Immature natural killer cell (primary cell): ENCODE results near the gene MAS1L. TPM values are rescaled to one million over a fixed set of nuclear protein-coding genes. Genes with fewer than 3 reads are reported as not detected.

ENCODE experiments used
- DNase-seq, 3 donors: peaks; one replicate each; pipeline ENCODE4 v3.0.0; 2022; ENCODE audit warnings: mixed read lengths in 1 of 3
- H3K27ac Mint-ChIP-seq, 6 donors: one replicate each; pipeline ENCODE4 v1.8.0; 2020; ENCODE audit warnings: mixed read lengths in 6 of 6, mild to moderate bottlenecking in 5 of 6, inconsistent platforms in 4 of 6, moderate library complexity in 3 of 6
- H3K27me3 Mint-ChIP-seq, 3 donors: one replicate each; pipeline ENCODE4 v1.8.0; 2020 to 2021; ENCODE audit warnings: low read depth in 3 of 3, mild to moderate bottlenecking in 3 of 3, mixed read lengths in 3 of 3, moderate library complexity in 3 of 3, inconsistent platforms in 1 of 3
- H3K36me3 Mint-ChIP-seq, 3 donors: one replicate each; pipeline ENCODE4 v1.8.0; 2020; ENCODE audit warnings: mixed read lengths in 3 of 3, inconsistent platforms in 2 of 3, mild to moderate bottlenecking in 2 of 3
- H3K4me1 Mint-ChIP-seq, 2 donors: one replicate each; pipeline ENCODE4 v1.8.0; 2020; ENCODE audit warnings: inconsistent platforms in 2 of 2, mild to moderate bottlenecking in 2 of 2, mixed read lengths in 2 of 2, moderate library complexity in 1 of 2
- H3K4me3 Mint-ChIP-seq, 5 donors: one replicate each; pipeline ENCODE4 v1.8.0; 2020; ENCODE audit warnings: mild to moderate bottlenecking in 5 of 5, mixed read lengths in 5 of 5, inconsistent platforms in 3 of 5, moderate library complexity in 3 of 5
- H3K9me3 Mint-ChIP-seq, 6 donors: one replicate each; pipeline ENCODE4 v1.8.0; 2020; ENCODE audit warnings: mild to moderate bottlenecking in 6 of 6, mixed read lengths in 6 of 6, inconsistent platforms in 4 of 6, moderate library complexity in 3 of 6
- polyA plus RNA-seq, 3 donors: library from polyadenylated mRNA; unstranded; fragments of 300-500 nt; fragmentation: Illumina TruSeq; gene quantifications; one replicate each; pipeline ENCODE4 v1.2.3, GENCODE V29; 2021

MAS1L gene
- polyA plus RNA-seq, 3 donors from 2014 or later: not detected

DNA sequence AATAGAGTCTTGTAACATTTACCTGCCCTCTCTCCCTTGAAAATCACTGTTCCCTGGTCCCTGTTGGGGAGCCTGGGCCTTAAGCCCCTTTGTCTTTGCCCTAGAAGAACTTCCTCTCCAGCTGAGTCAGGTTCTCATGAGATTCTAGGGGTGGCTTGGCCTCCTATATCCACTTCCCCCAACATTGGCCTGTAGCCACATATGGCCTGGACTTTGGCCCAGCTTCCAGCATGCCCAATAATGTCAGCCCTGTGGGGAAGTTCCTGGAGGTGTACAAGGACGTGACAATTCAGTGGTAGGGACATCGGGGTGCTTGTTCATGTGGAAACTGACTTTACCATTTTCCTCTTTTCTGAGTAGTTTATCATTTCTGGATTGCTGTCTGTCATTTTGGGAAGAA is 17.2 kb upstream of the MAS1L start:
- no peaks in the 10 kb centered on the region for H3K36me3 Mint-ChIP-seq
- peaks cover 4 to 7% (median 7%) of the 10 kb centered on the region in 3 donors for H3K27me3 Mint-ChIP-seq
- H3K4me1 Mint-ChIP-seq: no peaks in the 10 kb centered on the region
- no peaks in the 10 kb centered on the region for H3K9me3 Mint-ChIP-seq
- no peak overlapping the region for H3K27ac Mint-ChIP-seq
- no peak for DNase-seq
- no peak overlapping the region for H3K4me3 Mint-ChIP-seq

DNA sequence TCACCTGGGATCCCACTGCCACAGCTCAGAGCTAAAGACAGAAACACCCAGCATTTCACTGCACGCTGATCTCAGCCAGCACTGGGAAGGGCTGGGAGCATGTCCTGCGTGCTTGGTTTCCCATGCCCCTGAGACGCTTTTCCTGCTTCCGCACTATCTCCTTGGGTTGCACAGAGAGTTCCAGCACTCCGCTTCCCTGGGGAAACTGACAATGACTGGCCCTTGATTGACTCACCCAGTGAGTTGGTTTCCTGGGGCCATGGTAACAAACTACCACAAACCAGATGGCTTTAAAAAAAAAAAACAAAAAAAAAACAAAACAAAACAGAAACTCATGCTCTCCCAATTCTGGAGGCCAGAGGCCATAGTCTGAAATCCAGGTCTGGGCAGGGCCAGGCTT is 14.8 kb upstream of the MAS1L start:
- DNase-seq: no peak
- peaks cover 2 to 7% (median 4%) of the 10 kb centered on the region in 3 donors for H3K27me3 Mint-ChIP-seq
- no peaks in the 10 kb centered on the region for H3K36me3 Mint-ChIP-seq
- no peak overlapping the region for H3K4me3 Mint-ChIP-seq
- no peak overlapping the region for H3K27ac Mint-ChIP-seq
- H3K9me3 Mint-ChIP-seq: no peaks in the 10 kb centered on the region
- H3K4me1 Mint-ChIP-seq: no peaks in the 10 kb centered on the region

DNA sequence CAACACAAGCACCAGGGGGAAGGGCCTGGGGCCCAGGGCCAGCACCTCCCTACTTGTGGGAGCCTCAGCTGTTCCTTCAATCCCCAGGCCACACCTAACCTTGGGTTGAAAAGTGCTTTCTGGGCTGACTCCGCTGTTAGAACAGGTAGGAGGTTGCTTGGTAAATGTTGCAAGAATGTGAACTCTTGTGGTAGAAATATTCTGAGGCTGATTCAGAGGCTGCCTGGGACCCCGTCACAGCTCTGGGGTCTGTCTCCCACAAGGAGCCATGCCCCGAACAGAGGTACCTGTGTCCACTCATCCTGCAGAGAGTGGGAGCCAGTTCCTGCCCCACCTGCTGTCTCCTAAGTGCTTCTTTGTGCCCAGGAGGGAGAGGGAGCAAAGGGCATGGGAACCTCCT is 14.4 kb upstream of the MAS1L start:
- DNase-seq: no peak
- Mint-ChIP-seq H3K4me1 (no peaks in the 10 kb centered on the region), H3K27ac (no peak overlapping the region), H3K9me3 (no peaks in the 10 kb centered on the region), H3K27me3 (peaks cover 2 to 7% (median 7%) of the 10 kb centered on the region in 3 donors), H3K4me3 (no peak overlapping the region), H3K36me3 (no peaks in the 10 kb centered on the region)

- Mint-ChIP-seq H3K27me3 (peaks cover 2 to 7% (median 7%) of the 10 kb centered on the region in 3 donors), H3K36me3 (no peaks in the 10 kb centered on the region), H3K9me3 (peaks cover 0 to 2% (median 0%) of the 10 kb centered on the region in 6 donors), H3K4me3 (no peak overlapping the region), H3K4me1 (no peaks in the 10 kb centered on the region), H3K27ac (no peak overlapping the region)
- no peak for DNase-seq
These were observed 13.3 kb upstream of the MAS1L start for GRCh38 chr6:29501106-29501505.

DNA sequence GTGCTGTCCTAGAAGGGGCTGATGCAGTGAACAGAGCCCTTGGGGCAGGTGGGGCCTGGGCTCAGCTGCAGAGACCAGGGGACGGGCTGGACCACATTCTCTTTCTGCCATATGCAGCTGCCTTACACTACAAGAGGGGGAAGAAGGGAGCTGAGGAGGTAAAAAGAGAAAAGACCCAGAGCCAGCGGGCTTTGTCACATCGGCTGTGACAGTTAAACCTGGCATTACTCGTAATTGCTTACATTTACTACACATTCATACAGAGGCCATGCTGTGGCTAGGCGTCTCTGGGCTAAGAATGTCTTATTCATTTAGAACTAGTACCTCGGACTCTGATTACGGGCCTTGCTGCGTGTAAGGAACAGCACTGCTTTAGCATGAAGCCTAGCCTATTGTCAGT is 12.8 kb upstream of the MAS1L start:
- no peak overlapping the region for H3K27ac Mint-ChIP-seq
- H3K4me3 Mint-ChIP-seq: no peak overlapping the region
- no peaks in the 10 kb centered on the region for H3K36me3 Mint-ChIP-seq
- peaks cover 0 to 2% (median 0%) of the 10 kb centered on the region in 6 donors for H3K9me3 Mint-ChIP-seq
- H3K27me3 Mint-ChIP-seq: peaks cover 2 to 7% (median 7%) of the 10 kb centered on the region in 3 donors
- no peak for DNase-seq
- no peaks in the 10 kb centered on the region for H3K4me1 Mint-ChIP-seq

GRCh38 chr6:29499704-29500103 is 11.9 kb upstream of the MAS1L start:
- H3K27ac Mint-ChIP-seq: no peak overlapping the region

GRCh38 chr6:29496961-29497360 is 9.2 kb upstream of the MAS1L start:
- no peak overlapping the region for H3K27ac Mint-ChIP-seq
- peaks cover 4 to 6% (median 6%) of the 10 kb centered on the region in 3 donors for H3K27me3 Mint-ChIP-seq
- peaks cover 0 to 2% (median 0%) of the 10 kb centered on the region in 6 donors for H3K9me3 Mint-ChIP-seq
- DNase-seq: no peak
- no peaks in the 10 kb centered on the region for H3K4me1 Mint-ChIP-seq
- H3K36me3 Mint-ChIP-seq: no peaks in the 10 kb centered on the region
- H3K4me3 Mint-ChIP-seq: no peak overlapping the region

More at GRCh38 chr6:29499704-29500103, 11.9 kb upstream of the MAS1L start:
- H3K9me3 Mint-ChIP-seq: peaks cover 0 to 2% (median 0%) of the 10 kb centered on the region in 6 donors
- no peak for DNase-seq
- H3K4me1 Mint-ChIP-seq: no peaks in the 10 kb centered on the region
- H3K36me3 Mint-ChIP-seq: no peaks in the 10 kb centered on the region
- H3K27me3 Mint-ChIP-seq: peaks cover 3 to 7% (median 6%) of the 10 kb centered on the region in 3 donors
- H3K4me3 Mint-ChIP-seq: no peak overlapping the region

- Mint-ChIP-seq H3K27ac (no peak overlapping the region), H3K4me3 (no peak overlapping the region), H3K9me3 (peaks cover 0 to 2% (median 0%) of the 10 kb centered on the region in 6 donors), H3K4me1 (no peaks in the 10 kb centered on the region), H3K27me3 (peaks cover 4 to 6% (median 6%) of the 10 kb centered on the region in 3 donors), H3K36me3 (no peaks in the 10 kb centered on the region)
- DNase-seq: no peak
These were observed 7.8 kb upstream of the MAS1L start for GRCh38 chr6:29495571-29495970.

DNA sequence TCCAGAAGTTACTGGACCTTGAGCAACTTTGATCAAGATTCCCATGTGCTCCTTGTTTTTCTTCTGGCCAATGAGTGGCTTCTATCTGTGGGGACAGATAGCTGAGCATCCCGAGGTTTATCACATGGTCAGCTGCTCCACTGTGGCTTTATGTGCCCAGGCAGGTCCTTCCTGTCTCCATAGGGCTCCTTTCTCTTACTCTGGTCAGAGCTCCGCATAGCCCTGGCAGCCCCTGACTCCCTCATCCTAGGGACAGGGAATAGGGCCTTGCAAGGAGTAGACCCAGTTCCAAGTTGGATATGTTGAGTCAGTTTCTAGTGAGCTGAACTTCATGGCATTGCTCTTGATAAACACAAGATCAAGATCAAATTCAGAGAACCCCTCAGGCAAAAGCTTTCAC is 6.4 kb upstream of the MAS1L start:
- Mint-ChIP-seq H3K4me1 (no peaks in the 10 kb centered on the region), H3K27me3 (peaks cover 4 to 7% (median 6%) of the 10 kb centered on the region in 3 donors), H3K4me3 (no peak overlapping the region), H3K9me3 (peaks cover 0 to 2% (median 0%) of the 10 kb centered on the region in 6 donors), H3K36me3 (no peaks in the 10 kb centered on the region), H3K27ac (no peak overlapping the region)
- DNase-seq: no peak

DNA sequence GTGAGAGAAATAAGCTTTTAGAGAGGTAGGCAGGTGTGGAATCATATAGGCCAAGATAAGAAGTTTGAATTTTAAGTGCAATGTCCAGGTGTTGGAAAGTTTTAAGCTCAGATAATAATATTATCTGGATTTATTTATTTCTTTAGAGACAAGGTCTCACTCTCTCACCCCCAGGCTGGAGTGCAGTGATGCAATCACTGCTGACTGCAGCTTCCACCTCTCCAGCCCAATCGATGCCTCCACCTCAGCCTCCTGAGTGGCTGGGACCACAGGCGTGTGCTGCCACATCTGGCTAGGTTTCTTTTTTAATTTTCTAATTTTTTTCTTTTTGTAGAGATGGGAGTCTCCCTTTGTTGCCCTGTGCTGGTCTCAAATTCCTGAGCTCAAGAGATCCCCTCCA is 5.5 kb upstream of the MAS1L start:
- H3K9me3 Mint-ChIP-seq: peaks cover 0 to 2% (median 0%) of the 10 kb centered on the region in 6 donors
- no peak overlapping the region for H3K4me3 Mint-ChIP-seq
- no peaks in the 10 kb centered on the region for H3K4me1 Mint-ChIP-seq
- peaks cover 2 to 7% (median 4%) of the 10 kb centered on the region in 3 donors for H3K27me3 Mint-ChIP-seq
- no peaks in the 10 kb centered on the region for H3K36me3 Mint-ChIP-seq
- H3K27ac Mint-ChIP-seq: no peak overlapping the region
- DNase-seq: no peak

DNA sequence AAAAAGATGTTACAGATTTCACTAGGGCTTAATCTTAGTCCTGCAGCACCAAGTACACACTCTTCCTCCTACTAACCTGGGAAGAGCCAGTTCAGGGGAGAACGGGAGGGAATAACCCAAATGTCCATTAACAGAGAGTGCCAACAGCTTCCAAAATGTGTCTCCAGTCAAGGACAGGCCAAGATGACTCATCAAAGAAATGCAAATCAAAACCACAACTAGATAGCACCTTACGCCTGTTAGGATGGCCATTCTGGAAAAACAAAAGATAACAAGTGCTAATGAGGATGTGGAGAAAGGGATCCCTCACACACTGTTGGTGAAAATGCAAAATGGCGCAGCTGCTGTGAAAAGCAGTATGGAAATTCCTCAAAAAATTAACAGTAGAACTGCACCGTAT is 3.8 kb upstream of the MAS1L start:
- H3K27ac Mint-ChIP-seq: no peak overlapping the region
- H3K36me3 Mint-ChIP-seq: no peaks in the 10 kb centered on the region

DNA sequence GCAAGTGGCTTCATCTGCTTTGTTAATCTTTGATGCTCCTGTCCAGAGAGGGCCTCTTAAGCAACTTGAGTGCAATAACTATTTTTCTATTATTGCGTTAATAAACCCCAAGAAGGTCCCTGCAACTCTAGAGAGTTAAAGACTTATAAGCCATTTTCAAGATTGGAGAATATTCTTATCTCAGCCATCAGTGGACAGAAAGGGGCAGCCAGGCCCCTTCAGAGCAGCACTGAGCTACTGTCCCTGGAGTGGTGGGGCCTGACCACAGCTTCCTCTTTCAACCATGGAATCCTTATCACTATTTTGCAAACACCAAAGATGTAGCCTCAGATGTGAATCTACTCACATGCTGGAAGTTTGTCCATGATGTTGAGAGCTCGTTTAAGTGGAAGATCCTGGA is 2.8 kb upstream of the MAS1L start:
- Mint-ChIP-seq H3K36me3 (no peaks in the 10 kb centered on the region), H3K4me1 (no peaks in the 10 kb centered on the region), H3K4me3 (no peak overlapping the region), H3K9me3 (no peaks in the 10 kb centered on the region), H3K27me3 (peaks cover 5 to 9% (median 5%) of the 10 kb centered on the region in 3 donors), H3K27ac (no peak overlapping the region)
- no peak for DNase-seq

More for the DNA sequence above, 3.8 kb upstream of the MAS1L start:
- Mint-ChIP-seq H3K4me3 (no peak overlapping the region), H3K27me3 (peaks cover 5 to 7% (median 5%) of the 10 kb centered on the region in 3 donors), H3K9me3 (peaks cover 0 to 2% (median 0%) of the 10 kb centered on the region in 6 donors), H3K4me1 (no peaks in the 10 kb centered on the region)
- no peak for DNase-seq

DNA sequence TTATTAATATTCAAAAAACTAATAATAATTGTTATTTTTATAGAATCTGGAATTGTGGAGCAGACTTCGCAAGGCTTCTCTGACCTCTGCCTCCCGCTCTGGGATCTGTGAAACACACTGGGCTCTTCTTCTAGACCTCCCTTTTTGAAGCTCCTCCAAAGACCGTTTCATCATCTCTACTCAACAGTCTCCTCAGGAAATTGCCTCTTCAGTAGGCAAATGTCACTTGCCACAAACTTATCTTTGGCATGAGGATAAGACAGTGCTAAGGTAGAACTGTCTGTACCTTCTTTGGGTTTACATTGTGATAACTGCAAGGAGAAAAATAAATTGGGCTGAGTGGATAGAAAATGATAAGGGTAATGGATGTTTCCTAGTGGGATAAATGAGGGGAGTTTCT is 2.3 kb upstream of the MAS1L start:
- H3K4me3 Mint-ChIP-seq: no peak overlapping the region
- peaks cover 5 to 10% (median 5%) of the 10 kb centered on the region in 3 donors for H3K27me3 Mint-ChIP-seq
- no peak overlapping the region for H3K27ac Mint-ChIP-seq
- no peak for DNase-seq
- no peaks in the 10 kb centered on the region for H3K9me3 Mint-ChIP-seq
- H3K36me3 Mint-ChIP-seq: no peaks in the 10 kb centered on the region
- no peaks in the 10 kb centered on the region for H3K4me1 Mint-ChIP-seq

GRCh38 chr6:29489286-29489685 is 1.5 kb upstream of the MAS1L start:
- Mint-ChIP-seq H3K36me3 (no peaks in the 10 kb centered on the region), H3K27ac (no peak overlapping the region), H3K9me3 (no peaks in the 10 kb centered on the region), H3K4me1 (no peaks in the 10 kb centered on the region), H3K4me3 (no peak overlapping the region), H3K27me3 (peaks cover 5 to 7% (median 5%) of the 10 kb centered on the region in 3 donors)
- no peak for DNase-seq

DNA sequence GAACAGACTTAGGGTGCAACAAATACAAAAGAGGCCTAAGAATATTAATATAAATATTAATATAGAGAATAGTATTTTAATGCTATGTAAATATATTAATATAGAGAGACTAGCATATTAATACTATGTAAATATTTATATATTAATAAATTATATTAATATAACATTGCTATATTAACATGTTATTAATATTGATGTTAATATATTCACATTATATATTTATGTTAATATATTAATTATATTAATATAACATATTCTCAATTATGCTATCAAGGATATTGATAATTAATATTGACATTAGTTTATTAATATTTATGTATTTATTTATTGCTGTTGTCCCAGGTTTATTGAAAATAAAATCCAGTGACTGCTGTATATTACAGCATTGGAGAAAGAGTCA is 1.1 kb upstream of the MAS1L start:
- peaks cover 5 to 7% (median 5%) of the 10 kb centered on the region in 3 donors for H3K27me3 Mint-ChIP-seq

More for the DNA sequence above, 1.1 kb upstream of the MAS1L start:
- DNase-seq: no peak
- Mint-ChIP-seq H3K9me3 (no peaks in the 10 kb centered on the region), H3K4me3 (no peak overlapping the region), H3K36me3 (no peaks in the 10 kb centered on the region), H3K27ac (no peak overlapping the region), H3K4me1 (no peaks in the 10 kb centered on the region)
